M059J (cell line): ENCODE measurements around the gene PELI2. TPM values are rescaled to one million over a fixed set of nuclear protein-coding genes. Genes with fewer than 3 reads are reported as not detected.

Experiments
- DNase-seq: peaks from one replicate; pipeline ENCODE4 v3.0.0-alpha.2; 2012; ENCODE audit warnings: low read depth
- total RNA-seq: library from RNA; depleted of rRNA; stranded (reverse); fragments of >200 nt; shearing (Covaris generic); gene quantifications from 2 replicates; pipeline ENCODE4 v1.2.3, GENCODE V29; 2014; rRNA removed

The PELI2 gene
- total RNA-seq, result 2.6 and 3.0 TPM in 2 replicates

- DNase-seq, result peak; percentile 70
These were observed at the start of gene PELI2 for GRCh38 chr14:56117765-56118610. Gene PELI2, plus strand, starts transcription at chr14:56118411. Its CDS starts 250 bp downstream, at chr14:56118661.

GRCh38 chr14:56073799-56074198 lies 44.4 kb upstream of the PELI2 start:
- DNase-seq, result no peak

- no peak for DNase-seq
These were observed 42.9 kb upstream of the PELI2 start for GRCh38 chr14:56075301-56075700.

GRCh38 chr14:56081139-56081538 lies 37.1 kb upstream of the PELI2 start:
- DNase-seq, result no peak

- DNase-seq, result no peak
These were observed 35.3 kb upstream of the PELI2 start for GRCh38 chr14:56082880-56083279.

GRCh38 chr14:56085471-56085870 lies 32.7 kb upstream of the PELI2 start:
- no peak for DNase-seq

GRCh38 chr14:56087671-56088471 lies 30.3 kb upstream of the PELI2 start:
- peak; percentile 64 for DNase-seq

- DNase-seq, result no peak
These were observed 29.3 kb upstream of the PELI2 start for GRCh38 chr14:56088941-56089340.

GRCh38 chr14:56092763-56093162 lies 25.4 kb upstream of the PELI2 start:
- DNase-seq, result no peak

GRCh38 chr14:56094076-56094475 lies 24.1 kb upstream of the PELI2 start:
- DNase-seq, result no peak

- no peak for DNase-seq
These were observed 20.2 kb upstream of the PELI2 start for GRCh38 chr14:56098021-56098420.

- no peak for DNase-seq
These were observed 19.0 kb upstream of the PELI2 start for GRCh38 chr14:56099081-56099797.

GRCh38 chr14:56100556-56100955 lies 17.7 kb upstream of the PELI2 start:
- DNase-seq, result no peak

- no peak for DNase-seq
These were observed 15.3 kb upstream of the PELI2 start for GRCh38 chr14:56102941-56103340.

- no peak for DNase-seq
These were observed 10.6 kb upstream of the PELI2 start for GRCh38 chr14:56107615-56108014.

- no peak for DNase-seq
These were observed 10.2 kb upstream of the PELI2 start for GRCh38 chr14:56108057-56108456.

GRCh38 chr14:56112781-56113180 lies 5.4 kb upstream of the PELI2 start:
- DNase-seq, result no peak

GRCh38 chr14:56115334-56115870 lies 2.8 kb upstream of the PELI2 start:
- DNase-seq, result no peak

GRCh38 chr14:56115976-56116893 lies 2.0 kb upstream of the PELI2 start:
- no peak for DNase-seq

GRCh38 chr14:56118611-56119181 lies 485 bp downstream of the PELI2 start:
- DNase-seq, result peak; percentile 9
